ENCODE results near the gene GJC1.

GRCh38 chr17:44777394-44778348 is 52.4 kb downstream of the GJC1 start:
- TF ChIP-seq SIN3A (IDR thresholded peaks at IDR 0.05; ENCODE audit: borderline replicate concordance, insufficient read depth, low read length) (no peak), POLR2AphosphoS5 (IDR thresholded peaks at IDR 0.05; ENCODE audit: low read depth, low read length) (no peak), TAF1 (IDR thresholded peaks at IDR 0.05; ENCODE audit: borderline replicate concordance, insufficient read depth, low read length) (no peak), FOXP2 (optimal IDR thresholded peaks at IDR 0.05; ENCODE audit: borderline replicate concordance, extremely low read depth, extremely low read length, insufficient read depth) (no peak)
- TF ChIP-seq, protein P1, sequence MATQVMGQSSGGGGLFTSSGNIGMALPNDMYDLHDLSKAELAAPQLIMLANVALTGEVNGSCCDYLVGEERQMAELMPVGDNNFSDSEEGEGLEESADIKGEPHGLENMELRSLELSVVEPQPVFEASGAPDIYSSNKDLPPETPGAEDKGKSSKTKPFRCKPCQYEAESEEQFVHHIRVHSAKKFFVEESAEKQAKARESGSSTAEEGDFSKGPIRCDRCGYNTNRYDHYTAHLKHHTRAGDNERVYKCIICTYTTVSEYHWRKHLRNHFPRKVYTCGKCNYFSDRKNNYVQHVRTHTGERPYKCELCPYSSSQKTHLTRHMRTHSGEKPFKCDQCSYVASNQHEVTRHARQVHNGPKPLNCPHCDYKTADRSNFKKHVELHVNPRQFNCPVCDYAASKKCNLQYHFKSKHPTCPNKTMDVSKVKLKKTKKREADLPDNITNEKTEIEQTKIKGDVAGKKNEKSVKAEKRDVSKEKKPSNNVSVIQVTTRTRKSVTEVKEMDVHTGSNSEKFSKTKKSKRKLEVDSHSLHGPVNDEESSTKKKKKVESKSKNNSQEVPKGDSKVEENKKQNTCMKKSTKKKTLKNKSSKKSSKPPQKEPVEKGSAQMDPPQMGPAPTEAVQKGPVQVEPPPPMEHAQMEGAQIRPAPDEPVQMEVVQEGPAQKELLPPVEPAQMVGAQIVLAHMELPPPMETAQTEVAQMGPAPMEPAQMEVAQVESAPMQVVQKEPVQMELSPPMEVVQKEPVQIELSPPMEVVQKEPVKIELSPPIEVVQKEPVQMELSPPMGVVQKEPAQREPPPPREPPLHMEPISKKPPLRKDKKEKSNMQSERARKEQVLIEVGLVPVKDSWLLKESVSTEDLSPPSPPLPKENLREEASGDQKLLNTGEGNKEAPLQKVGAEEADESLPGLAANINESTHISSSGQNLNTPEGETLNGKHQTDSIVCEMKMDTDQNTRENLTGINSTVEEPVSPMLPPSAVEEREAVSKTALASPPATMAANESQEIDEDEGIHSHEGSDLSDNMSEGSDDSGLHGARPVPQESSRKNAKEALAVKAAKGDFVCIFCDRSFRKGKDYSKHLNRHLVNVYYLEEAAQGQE (IDR thresholded peaks at IDR 0.05; ENCODE audit: insufficient read depth in 1 of 2, low read depth in 2 of 2, low read length in 2 of 2), result no peak
